BLaER1 treated with 17β-estradiol and CSF1 and Interleukin-3, amounts not matched to agents 10 nM and 100 nM (cell line): Measurements from ENCODE around the gene BCAS3.
A peak's percentile ranks its signal among the peaks of the same experiment; 100 is the strongest.
"Not testable (repeated sequence)": the region's sequence is repeated elsewhere in the genome, so short reads cannot be mapped to it uniquely, and the experiment has no call there.

Experiments used
- H3K27ac ChIP-seq, 11 experiments: shearing (Covaris generic); formaldehyde crosslinking; 2 replicates each; pipeline ENCODE4 v1.8.1; 2022
- H3K27me3 ChIP-seq, 11 experiments: shearing (Covaris generic); formaldehyde crosslinking; 2 replicates each; pipeline ENCODE4 v1.8.1; 2022
- H3K36me3 ChIP-seq, 11 experiments: shearing (Covaris generic); formaldehyde crosslinking; 2 replicates each; pipeline ENCODE4 v1.8.1; 2022
- H3K4me1 ChIP-seq, 10 experiments: shearing (Covaris generic); formaldehyde crosslinking; 2 replicates each; pipeline ENCODE4 v1.8.1; 2022
- H3K4me2 ChIP-seq, 11 experiments: shearing (Covaris generic); formaldehyde crosslinking; 2 replicates each; pipeline ENCODE4 v1.8.1; 2022
- H3K4me3 ChIP-seq, 10 experiments: shearing (Covaris generic); formaldehyde crosslinking; 2 replicates each; pipeline ENCODE4 v1.8.1; 2022
- H3K9ac ChIP-seq, 11 experiments: shearing (Covaris generic); formaldehyde crosslinking; 2 replicates each; pipeline ENCODE4 v1.8.1; 2022
- H3K9me3 ChIP-seq, 11 experiments: shearing (Covaris generic); formaldehyde crosslinking; replicated peaks in 1 of 11; 2 replicates each; pipeline ENCODE4 v1.8.1; 2022
- H4K20me1 ChIP-seq, 11 experiments: shearing (Covaris generic); formaldehyde crosslinking; 2 replicates each; pipeline ENCODE4 v1.8.1; 2022
- Cebpa-rat ChIP-seq, 11 experiments: shearing (Covaris generic); IDR thresholded peaks; 2 replicates each; pipeline ENCODE4 v1.8.1; 2022

Gene BCAS3

DNA sequence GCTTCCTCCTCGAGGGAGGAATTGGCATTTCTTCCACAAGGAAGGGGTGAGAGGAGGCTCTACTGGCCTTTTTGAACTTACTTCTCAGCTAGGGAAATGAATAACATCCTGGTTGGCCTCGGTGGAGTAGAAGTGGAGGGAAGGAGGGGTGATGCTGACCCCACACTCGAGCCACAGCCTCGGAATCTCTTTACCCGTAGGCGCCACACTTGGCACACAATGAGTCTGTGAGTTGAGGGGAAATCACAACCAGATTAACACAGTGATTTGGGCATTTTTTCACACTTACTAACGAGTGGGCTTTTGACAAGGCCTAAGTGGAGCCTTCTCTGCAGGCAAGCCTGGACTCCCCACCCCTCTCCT lies 674.7 kb downstream of the BCAS3 start:
- TF ChIP-seq Cebpa-rat (IDR thresholded peaks at IDR 0.05): no peak
- no peak overlapping the region for H3K27ac ChIP-seq
- H3K9ac ChIP-seq: no peak overlapping the region
- no peaks in the 10 kb centered on the region for H3K36me3 ChIP-seq
- H3K9me3 ChIP-seq: no peaks in the 10 kb centered on the region
- peak overlapping the region in 4 of 11 experiments; percentile 42 to 68 (median 46); a peak in 5 of 22 replicates for H3K4me2 ChIP-seq
- H3K27me3 ChIP-seq: no peaks in the 10 kb centered on the region
- peaks cover 0 to 15% (median 11%) of the 10 kb centered on the region in 10 experiments; a peak in 13 of 20 replicates for H3K4me1 ChIP-seq
- H4K20me1 ChIP-seq: no peaks in the 10 kb centered on the region
- no peak overlapping the region for H3K4me3 ChIP-seq

DNA sequence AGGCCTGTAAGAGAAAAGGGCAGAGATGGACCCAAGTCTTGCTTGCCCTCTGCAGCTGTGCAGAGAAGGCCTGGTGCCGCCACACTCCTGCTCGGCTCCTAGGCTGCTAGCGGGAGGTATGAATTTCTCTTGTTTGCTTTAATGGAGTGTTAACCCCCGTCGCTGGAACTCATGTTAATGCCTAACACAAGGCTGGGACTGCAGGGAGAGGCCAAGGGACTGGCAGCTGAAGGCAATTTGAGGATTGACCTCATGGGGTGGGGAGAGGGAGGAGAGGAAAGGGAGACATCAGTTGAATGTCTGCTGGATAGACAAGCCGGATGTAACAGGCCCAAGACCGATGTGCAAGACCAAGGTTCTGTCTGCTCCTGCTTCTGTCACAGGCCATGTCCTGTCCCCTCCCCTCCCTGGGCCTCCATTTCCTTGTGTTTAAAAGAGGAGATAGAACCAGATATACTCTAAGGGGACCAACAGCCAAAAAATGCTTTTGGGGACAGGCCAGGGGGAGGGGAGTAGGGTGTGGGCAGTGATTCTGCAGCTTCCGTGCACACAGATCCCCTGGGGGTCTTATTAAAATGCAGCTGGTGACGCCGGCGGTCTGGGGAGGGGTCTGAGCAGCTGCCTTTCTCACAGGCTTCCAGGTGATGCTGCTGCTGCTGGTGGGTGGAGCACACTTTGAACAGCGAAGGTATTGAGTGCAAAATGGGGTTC lies 675.3 kb downstream of the BCAS3 start:
- H3K9me3 ChIP-seq: no peaks in the 10 kb centered on the region
- H3K27ac ChIP-seq: no peak overlapping the region; a peak in 1 of 22 replicates
- peaks cover 0 to 15% (median 11%) of the 10 kb centered on the region in 10 experiments; a peak in 13 of 20 replicates for H3K4me1 ChIP-seq
- no peaks in the 10 kb centered on the region for H3K27me3 ChIP-seq
- H3K4me2 ChIP-seq: peak overlapping the region in 8 of 11 experiments; percentile 34 to 68 (median 46); a peak in 15 of 22 replicates
- H3K9ac ChIP-seq: no peak overlapping the region
- no peak overlapping the region for H3K4me3 ChIP-seq
- H4K20me1 ChIP-seq: no peaks in the 10 kb centered on the region
- no peaks in the 10 kb centered on the region for H3K36me3 ChIP-seq
- TF ChIP-seq Cebpa-rat (IDR thresholded peaks at IDR 0.05): no peak

DNA sequence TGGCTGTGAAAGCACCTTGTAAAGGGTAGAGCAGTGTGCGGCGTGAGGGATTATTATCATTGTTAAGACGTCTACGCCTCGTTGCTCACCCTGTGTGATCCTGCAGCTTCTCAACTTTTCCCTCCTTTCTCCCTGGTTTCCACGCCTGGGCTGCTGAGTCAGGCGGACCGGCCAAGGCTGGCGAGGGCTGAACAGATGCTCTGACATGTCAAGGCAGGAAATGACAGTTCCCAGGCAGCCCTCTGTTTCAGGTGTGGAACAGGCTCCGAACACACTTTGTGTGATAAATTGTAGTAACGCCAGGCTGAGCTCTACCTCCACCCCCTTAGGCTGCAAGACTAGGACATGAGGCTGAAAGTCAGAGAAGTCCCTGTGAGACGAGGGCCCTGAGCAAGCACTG lies 676.0 kb downstream of the BCAS3 start:
- H3K4me2 ChIP-seq: peak overlapping the region in 7 of 11 experiments; percentile 34 to 68 (median 46); a peak in 13 of 22 replicates
- peaks cover 0 to 15% (median 11%) of the 10 kb centered on the region in 10 experiments; a peak in 13 of 20 replicates for H3K4me1 ChIP-seq
- H3K9ac ChIP-seq: no peak overlapping the region
- no peaks in the 10 kb centered on the region for H3K36me3 ChIP-seq
- H3K4me3 ChIP-seq: no peak overlapping the region
- H3K27ac ChIP-seq: no peak overlapping the region
- TF ChIP-seq Cebpa-rat (IDR thresholded peaks at IDR 0.05): no peak
- H3K9me3 ChIP-seq: no peaks in the 10 kb centered on the region
- H3K27me3 ChIP-seq: no peaks in the 10 kb centered on the region
- H4K20me1 ChIP-seq: no peaks in the 10 kb centered on the region

DNA sequence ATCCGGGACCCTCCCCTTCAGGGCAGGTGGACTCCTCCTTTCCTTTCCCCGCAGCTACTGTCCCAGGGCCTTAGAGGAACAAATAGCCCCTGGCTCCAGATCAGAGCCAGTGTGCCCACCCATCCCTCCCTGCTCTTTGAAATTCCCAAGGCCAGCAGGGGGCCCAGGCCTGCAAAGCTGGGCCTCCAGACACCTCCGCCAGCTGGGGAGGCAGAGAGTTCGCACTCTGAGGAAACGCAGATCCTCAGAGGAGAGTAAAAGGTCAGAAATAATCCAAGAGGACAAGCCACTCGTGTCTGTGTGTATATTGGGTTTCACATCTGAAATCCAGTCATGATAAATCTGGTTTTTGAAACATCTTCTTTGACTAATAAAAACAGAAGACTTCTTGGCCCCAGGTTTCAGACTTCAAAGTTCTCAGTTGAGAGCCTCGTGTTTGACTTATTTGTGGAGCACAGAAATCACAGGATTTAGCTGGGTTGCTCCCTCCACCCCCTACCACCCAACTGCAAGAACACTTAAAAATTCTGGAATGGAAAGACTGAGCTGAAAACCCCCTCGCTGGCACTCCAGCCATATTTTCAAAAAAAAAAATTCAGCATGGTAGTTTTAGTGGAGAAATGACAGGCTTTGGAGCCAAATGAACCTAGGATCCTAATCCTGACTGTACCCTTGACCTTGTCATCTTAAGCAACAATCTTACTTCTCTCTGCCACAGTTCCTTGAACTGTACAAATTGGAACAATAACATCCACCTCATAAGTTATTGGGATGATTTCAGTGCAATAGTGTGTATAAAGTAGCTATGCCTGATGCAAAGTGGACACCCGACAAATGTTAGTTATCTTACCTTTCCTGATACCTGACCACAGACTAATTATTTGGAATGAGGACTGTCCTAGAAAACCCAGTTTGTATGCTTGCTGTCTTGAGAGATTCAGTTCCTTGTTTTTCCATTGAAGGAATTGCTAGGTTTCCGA lies 677.5 kb downstream of the BCAS3 start:
- TF ChIP-seq Cebpa-rat (IDR thresholded peaks at IDR 0.05): no peak
- Histone ChIP-seq H3K4me2 (no peak overlapping the region), H3K4me3 (no peak overlapping the region), H3K27me3 (no peaks in the 10 kb centered on the region), H3K9ac (no peak overlapping the region), H4K20me1 (no peaks in the 10 kb centered on the region; a peak in 1 of 22 replicates), H3K36me3 (no peaks in the 10 kb centered on the region), H3K4me1 (peaks cover 0 to 15% (median 11%) of the 10 kb centered on the region in 10 experiments; a peak in 13 of 20 replicates), H3K9me3 (no peaks in the 10 kb centered on the region), H3K27ac (no peak overlapping the region)

DNA sequence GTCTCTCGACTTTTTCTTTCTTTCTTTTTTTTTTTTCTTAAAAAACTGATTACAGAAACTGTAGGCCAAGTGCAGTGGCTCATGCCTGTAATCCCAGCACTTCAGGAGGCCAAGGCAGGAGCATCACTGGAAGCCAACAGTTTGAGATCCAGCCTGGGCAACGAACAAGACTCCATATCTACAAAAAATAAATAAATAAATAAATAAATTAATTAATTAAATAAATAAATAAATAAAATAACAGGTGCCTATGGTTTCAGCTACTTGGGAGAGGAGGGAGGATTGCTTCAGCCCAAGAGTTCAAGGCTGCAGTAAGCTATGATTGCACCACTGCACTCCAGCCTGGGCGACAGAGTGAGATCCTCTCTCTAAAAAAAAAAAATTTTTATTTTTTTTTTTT lies 679.4 kb downstream of the BCAS3 start:
- H3K36me3 ChIP-seq, H4K20me1 ChIP-seq, H3K27ac ChIP-seq, H3K4me3 ChIP-seq, H3K27me3 ChIP-seq, H3K9ac ChIP-seq, H3K9me3 ChIP-seq, H3K4me2 ChIP-seq: not testable (repeated sequence)
- peaks cover 0 to 15% (median 11%) of the 10 kb centered on the region in 10 experiments; a peak in 13 of 20 replicates for H3K4me1 ChIP-seq

DNA sequence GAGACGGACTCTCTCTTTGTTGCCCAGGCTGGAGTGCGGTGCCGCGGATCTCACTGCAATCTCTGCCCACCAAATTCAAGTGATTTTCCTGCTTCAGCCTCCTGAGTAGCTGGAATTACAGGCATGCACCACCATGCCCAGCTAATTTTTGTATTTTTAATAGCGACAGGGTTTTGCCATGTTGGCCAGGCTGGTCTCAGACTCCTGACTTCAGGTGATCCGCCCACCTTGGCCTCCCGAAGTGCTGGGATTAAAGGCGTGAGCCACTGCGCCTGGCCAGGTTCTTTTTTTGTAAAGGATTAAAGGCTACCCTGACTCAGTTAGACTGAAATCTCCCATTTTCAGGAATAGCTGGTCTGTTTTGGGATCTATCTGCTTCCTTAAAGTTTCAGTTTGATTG lies 681.9 kb downstream of the BCAS3 start:
- not testable (repeated sequence) for H3K27me3 ChIP-seq, H3K4me3 ChIP-seq, H3K4me2 ChIP-seq, H3K36me3 ChIP-seq, H3K9me3 ChIP-seq, H3K27ac ChIP-seq, H3K4me1 ChIP-seq, H3K9ac ChIP-seq, H4K20me1 ChIP-seq

DNA sequence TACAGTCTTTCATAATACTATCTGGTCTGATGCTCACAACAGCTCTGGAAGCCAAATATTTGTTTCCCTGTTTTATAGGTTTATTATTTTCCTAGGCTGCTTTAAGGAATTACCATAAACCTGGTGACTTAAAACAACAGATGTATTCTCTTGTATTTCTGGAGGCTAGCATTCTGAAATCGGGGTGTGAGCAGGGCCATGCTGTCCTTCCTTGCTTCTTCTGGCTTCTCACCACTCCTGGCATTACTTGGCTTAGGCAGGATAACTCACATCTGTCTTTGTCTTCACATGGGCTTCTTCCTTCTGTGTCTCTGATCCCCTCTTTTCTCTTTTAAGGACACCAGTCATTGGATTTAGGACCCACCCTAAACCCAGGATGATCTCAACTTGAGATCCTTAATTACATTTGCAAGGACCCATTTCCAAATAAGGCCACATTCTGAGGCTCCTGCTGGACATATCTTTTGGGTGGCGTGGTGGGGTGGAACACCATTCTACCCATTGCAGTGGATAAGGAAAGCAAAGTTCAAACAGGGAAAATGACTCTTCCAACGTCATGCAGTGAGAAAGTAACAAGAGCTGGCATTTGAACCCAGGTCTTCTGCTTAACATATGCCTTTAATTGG lies 682.8 kb downstream of the BCAS3 start:
- no peaks in the 10 kb centered on the region for H3K27me3 ChIP-seq
- H4K20me1 ChIP-seq: no peaks in the 10 kb centered on the region; a peak in 1 of 22 replicates
- TF ChIP-seq Cebpa-rat (IDR thresholded peaks at IDR 0.05): no peak
- H3K4me3 ChIP-seq: no peak overlapping the region
- H3K4me2 ChIP-seq: no peak overlapping the region
- no peaks in the 10 kb centered on the region for H3K4me1 ChIP-seq
- no peaks in the 10 kb centered on the region for H3K9me3 ChIP-seq
- no peak overlapping the region for H3K27ac ChIP-seq
- H3K9ac ChIP-seq: no peak overlapping the region
- H3K36me3 ChIP-seq: no peaks in the 10 kb centered on the region

DNA sequence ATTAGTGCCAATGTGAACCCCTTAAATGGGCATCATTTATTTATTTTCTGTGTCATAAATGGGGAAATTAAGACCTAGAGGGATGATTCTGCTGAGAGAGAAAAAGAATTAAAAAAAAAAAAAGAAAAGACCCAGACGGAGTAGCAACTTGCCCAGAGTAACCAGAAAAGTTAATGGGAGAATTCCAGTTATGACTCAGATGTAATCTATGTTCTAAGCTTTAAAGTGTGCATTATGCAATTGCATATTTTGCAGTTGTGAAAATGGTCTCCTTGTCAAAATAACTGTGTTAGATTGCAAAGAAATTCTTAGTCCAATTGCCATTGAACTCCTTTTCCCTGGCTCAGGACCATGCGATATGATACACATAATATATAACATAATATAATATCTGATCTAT lies 683.4 kb downstream of the BCAS3 start:
- Histone ChIP-seq H3K9me3 (no peaks in the 10 kb centered on the region), H3K4me1 (no peaks in the 10 kb centered on the region), H3K27ac (no peak overlapping the region), H4K20me1 (no peaks in the 10 kb centered on the region; a peak in 1 of 22 replicates), H3K9ac (no peak overlapping the region), H3K27me3 (no peaks in the 10 kb centered on the region), H3K4me3 (no peak overlapping the region), H3K4me2 (no peak overlapping the region), H3K36me3 (no peaks in the 10 kb centered on the region)
- no peak for TF ChIP-seq Cebpa-rat (IDR thresholded peaks at IDR 0.05)

DNA sequence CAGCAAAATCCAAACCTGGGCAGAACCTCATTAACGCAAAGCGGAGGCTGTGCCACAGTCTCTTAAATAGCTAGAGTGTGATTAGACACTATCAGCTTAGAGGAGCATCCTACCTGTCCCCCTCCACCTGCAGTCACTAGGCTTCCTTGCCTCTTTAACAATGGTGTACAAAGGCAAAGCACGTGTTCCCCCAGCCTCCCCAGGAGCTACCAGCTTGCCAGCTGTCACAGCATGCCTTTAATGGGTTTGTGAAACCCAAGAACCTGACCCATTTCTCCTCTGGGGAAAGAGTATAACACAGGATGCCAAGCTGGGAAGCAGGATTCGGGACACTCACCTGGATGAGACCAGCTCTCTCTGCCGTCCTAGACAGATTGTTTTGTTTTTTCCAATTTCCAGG lies 684.7 kb downstream of the BCAS3 start:
- no peak for TF ChIP-seq Cebpa-rat (IDR thresholded peaks at IDR 0.05)
- Histone ChIP-seq H3K9ac (no peak overlapping the region), H3K36me3 (no peaks in the 10 kb centered on the region), H3K9me3 (no peaks in the 10 kb centered on the region), H3K4me3 (no peak overlapping the region), H3K27ac (no peak overlapping the region), H4K20me1 (no peaks in the 10 kb centered on the region; a peak in 1 of 22 replicates), H3K27me3 (no peaks in the 10 kb centered on the region), H3K4me1 (0 out of 20 replicates have a peak, but pooled peaks cover 0 to 3% (median 0%) of the 10 kb centered on the region in 10 experiments), H3K4me2 (no peak overlapping the region)
